ENCODE measurements around the gene GPR39. TPM values are rescaled to one million over a fixed set of nuclear protein-coding genes. Genes with fewer than 3 reads are reported as not detected.

The GPR39 gene
- total and polyA plus RNA-seq, 2 donors (not counting 3 experiments of a cell fraction or from before 2014, with no cell fraction given): 0.03 to 0.20 TPM

DNA sequence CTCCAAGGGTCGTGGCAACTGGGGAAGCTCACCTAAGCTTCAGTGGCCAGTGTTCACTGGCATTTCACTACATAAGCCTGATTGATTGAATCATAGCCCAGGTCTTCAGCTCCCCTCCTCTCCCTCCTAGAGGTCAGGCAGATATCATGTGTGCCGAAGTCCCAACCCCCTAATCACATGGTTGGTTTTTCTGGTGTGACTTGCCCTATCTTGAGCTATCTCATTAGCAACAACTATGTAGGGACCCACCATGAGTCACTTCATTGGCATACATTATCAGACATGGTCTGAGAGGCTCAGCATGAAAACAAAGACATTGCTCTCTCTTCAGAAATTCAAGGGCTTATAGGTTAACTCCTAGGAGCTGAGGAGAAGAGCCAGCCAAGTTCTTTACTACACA lies 176.6 kb downstream of the GPR39 start:
- Histone ChIP-seq H3K9me3 (replicated peaks; ENCODE audit: control insufficient read depth, insufficient read depth, low read length) (no peaks in the 10 kb centered on the region), H4K20me1 (replicated peaks; ENCODE audit: control insufficient read depth, extremely low read depth, insufficient read depth, low read length) (no peaks in the 10 kb centered on the region), H3K27ac (ENCODE audit: insufficient read depth, low read depth, low read length) (no peak overlapping the region), H2AFZ (ENCODE audit: low read depth, low read length) (no peak overlapping the region), H3K36me3 (ENCODE audit: control insufficient read depth in 2 of 2, extremely low read depth in 1 of 2, insufficient read depth in 2 of 2, low read length in 2 of 2) (no peaks in the 10 kb centered on the region), H3K9me1 (replicated peaks; ENCODE audit: control insufficient read depth, extremely low read depth, insufficient read depth, low read length) (no peaks in the 10 kb centered on the region), H3K4me1 (ENCODE audit: control insufficient read depth, extremely low read depth, insufficient read depth, low read length) (no peaks in the 10 kb centered on the region), H3K9ac (replicated peaks; ENCODE audit: extremely low read depth, insufficient read depth, low read length) (no peak overlapping the region), H3K79me2 (ENCODE audit: control insufficient read depth, insufficient read depth, low read length) (no peaks in the 10 kb centered on the region), H3K4me3 (replicated peaks in 1 of 3; ENCODE audit: insufficient read depth in 1 of 3, low read depth in 1 of 3, low read length in 3 of 3) (no peak overlapping the region), H3K27me3 (ENCODE audit: control insufficient read depth in 2 of 2, insufficient read depth in 2 of 2, low read length in 2 of 2) (no peaks in the 10 kb centered on the region), H3K4me2 (ENCODE audit: insufficient read depth, low read length) (no peak overlapping the region)
- CTCF ChIA-PET: no interaction called here
- no peak for DNase-seq (ENCODE audit: low read depth, low spot score)
- POLR2A ChIA-PET: no interaction called here
- no peak for TF ChIP-seq POLR2A (IDR thresholded peaks at IDR 0.05; ENCODE audit: low read depth, low read length)
- no peak for TF ChIP-seq FOS (IDR thresholded peaks at IDR 0.05; ENCODE audit: borderline replicate concordance, insufficient read depth, low read length)
- no peak for TF ChIP-seq GATA2 (IDR thresholded peaks at IDR 0.05; ENCODE audit: insufficient read depth, insufficient read length, low read depth, low read length)
- TF ChIP-seq EZH2 (IDR thresholded peaks at IDR 0.05; ENCODE audit: borderline replicate concordance, low read depth, low read length, severe bottlenecking): no peak
- TF ChIP-seq, protein P1, sequence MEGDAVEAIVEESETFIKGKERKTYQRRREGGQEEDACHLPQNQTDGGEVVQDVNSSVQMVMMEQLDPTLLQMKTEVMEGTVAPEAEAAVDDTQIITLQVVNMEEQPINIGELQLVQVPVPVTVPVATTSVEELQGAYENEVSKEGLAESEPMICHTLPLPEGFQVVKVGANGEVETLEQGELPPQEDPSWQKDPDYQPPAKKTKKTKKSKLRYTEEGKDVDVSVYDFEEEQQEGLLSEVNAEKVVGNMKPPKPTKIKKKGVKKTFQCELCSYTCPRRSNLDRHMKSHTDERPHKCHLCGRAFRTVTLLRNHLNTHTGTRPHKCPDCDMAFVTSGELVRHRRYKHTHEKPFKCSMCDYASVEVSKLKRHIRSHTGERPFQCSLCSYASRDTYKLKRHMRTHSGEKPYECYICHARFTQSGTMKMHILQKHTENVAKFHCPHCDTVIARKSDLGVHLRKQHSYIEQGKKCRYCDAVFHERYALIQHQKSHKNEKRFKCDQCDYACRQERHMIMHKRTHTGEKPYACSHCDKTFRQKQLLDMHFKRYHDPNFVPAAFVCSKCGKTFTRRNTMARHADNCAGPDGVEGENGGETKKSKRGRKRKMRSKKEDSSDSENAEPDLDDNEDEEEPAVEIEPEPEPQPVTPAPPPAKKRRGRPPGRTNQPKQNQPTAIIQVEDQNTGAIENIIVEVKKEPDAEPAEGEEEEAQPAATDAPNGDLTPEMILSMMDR (IDR thresholded peaks at IDR 0.05; ENCODE audit: extremely low read depth in 1 of 2, insufficient read depth in 1 of 2, low read depth in 1 of 2, low read length in 2 of 2): no peak
- TF ChIP-seq JUN (IDR thresholded peaks at IDR 0.05; ENCODE audit: borderline replicate concordance, insufficient read depth, insufficient read length, low read depth): no peak
- no peak for TF ChIP-seq POLR2AphosphoS5 (IDR thresholded peaks at IDR 0.05; ENCODE audit: insufficient read depth, low read depth, low read length)
- TF ChIP-seq MYC (IDR thresholded peaks at IDR 0.05; ENCODE audit: low read depth, low read length): no peak
- TF ChIP-seq, protein P2, sequence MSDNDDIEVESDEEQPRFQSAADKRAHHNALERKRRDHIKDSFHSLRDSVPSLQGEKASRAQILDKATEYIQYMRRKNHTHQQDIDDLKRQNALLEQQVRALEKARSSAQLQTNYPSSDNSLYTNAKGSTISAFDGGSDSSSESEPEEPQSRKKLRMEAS (IDR thresholded peaks at IDR 0.05; ENCODE audit: insufficient read depth, insufficient read length): no peak
- intact Hi-C loops (cut with micrococcal nuclease): no loop called here
- dilution Hi-C loops (cut with MboI; ENCODE audit: extremely low pct_ligation_motif_present, low sequenced_read_pairs): no loop called here
- no TSS peak for BruUV-seq (replicated peaks)
- FAIRE-seq: no peak
